Transverse colon (tissue), 3 donors: ENCODE results near the gene PTPRR.

Experiments used
- EP300 ChIP-seq: sonication (generic); formaldehyde crosslinking; IDR thresholded peaks from one replicate; pipeline ENCODE4 v1.6.1; 2017; ENCODE audit warnings: antibody characterized with exemption, low read depth
- TF ChIP-seq, protein P1 (sequence below), 5 experiments: fragments of 200-600 bp in 3 of 5; fragments of 450-650 bp in 2 of 5; sonication (generic) in 3 of 5; IDR thresholded peaks; 1 replicate in 2 of 5; 2 replicates in 3 of 5; pipeline ENCODE4 v1.5.1; 2016 to 2017; ENCODE audit warnings: antibody characterized with exemption in 5 of 5, inconsistent platforms in 3 of 5, mild to moderate bottlenecking in 2 of 5, moderate library complexity in 1 of 5

DNA sequence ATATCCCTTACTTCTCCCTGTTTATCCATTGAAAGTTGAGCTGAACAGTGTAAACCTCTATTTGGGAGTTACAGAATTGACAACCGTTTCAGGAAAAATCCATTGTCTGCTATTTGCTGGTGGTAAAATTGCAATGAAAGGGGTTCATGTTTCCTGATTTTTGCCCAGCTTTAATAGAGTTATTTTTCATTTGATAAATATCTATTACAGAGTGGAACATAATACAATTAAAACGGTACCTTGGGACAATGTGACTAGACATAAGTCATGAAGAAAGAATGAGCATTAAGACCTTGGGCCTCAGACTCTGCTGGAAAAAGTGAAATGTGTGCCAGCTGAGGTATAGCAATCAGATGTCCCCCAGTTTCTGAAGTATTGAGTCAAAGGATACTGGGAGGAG lies 13.1 kb downstream of the PTPRR start:
- no peak for TF ChIP-seq EP300
- TF ChIP-seq, protein P1, sequence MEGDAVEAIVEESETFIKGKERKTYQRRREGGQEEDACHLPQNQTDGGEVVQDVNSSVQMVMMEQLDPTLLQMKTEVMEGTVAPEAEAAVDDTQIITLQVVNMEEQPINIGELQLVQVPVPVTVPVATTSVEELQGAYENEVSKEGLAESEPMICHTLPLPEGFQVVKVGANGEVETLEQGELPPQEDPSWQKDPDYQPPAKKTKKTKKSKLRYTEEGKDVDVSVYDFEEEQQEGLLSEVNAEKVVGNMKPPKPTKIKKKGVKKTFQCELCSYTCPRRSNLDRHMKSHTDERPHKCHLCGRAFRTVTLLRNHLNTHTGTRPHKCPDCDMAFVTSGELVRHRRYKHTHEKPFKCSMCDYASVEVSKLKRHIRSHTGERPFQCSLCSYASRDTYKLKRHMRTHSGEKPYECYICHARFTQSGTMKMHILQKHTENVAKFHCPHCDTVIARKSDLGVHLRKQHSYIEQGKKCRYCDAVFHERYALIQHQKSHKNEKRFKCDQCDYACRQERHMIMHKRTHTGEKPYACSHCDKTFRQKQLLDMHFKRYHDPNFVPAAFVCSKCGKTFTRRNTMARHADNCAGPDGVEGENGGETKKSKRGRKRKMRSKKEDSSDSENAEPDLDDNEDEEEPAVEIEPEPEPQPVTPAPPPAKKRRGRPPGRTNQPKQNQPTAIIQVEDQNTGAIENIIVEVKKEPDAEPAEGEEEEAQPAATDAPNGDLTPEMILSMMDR (IDR thresholded peaks at IDR 0.05), result no peak
